GM18526 (cell line): ENCODE measurements around the gene ZNF217.

Experiments used
- POLR2A ChIP-seq: IDR thresholded peaks from 3 replicates; pipeline ENCODE4 v1.6.1; 2011; ENCODE audit not compliant: insufficient read length; ENCODE audit errors: extremely low read depth

ZNF217 gene

GRCh38 chr20:53623454-53624211 is 30.0 kb upstream of the ZNF217 start:
- TF ChIP-seq POLR2A = peak; percentile 44

GRCh38 chr20:53623134-53623453 is 29.5 kb upstream of the ZNF217 start:
- TF ChIP-seq POLR2A = no peak

DNA sequence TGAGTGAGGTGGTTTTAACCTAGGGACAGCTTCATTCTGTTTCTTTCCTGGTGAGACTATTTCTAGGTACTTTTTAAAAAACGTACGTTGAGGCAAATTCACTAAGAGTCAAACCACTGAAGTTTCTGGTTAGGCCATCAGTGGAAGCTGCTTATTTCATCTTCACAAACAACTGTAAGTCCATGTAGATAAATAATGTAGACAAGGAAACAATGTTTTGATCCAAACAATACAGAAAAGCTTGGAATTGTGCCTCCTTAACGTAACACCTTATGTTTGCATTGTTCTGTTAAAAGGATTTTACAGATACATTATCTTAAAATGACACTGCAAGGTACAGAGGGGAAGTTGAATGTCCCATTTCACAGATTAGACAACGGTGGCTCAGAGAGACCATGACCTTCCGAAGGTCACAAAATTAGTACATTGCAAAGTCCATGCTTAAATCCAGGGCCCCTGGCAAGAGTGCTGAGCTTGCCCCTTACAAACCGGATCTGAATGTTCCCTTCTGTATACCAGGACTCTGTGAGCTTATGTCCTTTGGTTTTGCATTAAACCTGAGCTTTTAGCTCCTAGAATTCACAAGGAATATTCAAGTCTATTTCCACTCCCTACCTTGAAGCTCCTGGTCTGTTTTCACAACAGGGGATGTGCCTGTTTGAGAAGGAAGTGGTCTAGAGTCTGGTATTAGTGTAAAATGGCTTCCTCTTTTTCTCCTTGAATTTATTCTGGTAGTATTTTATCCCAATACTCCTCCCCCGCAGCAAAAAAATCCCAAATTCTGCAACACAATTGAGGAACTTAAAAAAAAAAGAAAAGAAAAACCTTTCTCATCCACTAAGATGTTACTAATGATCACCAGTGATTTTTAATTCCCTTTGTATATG is 28.9 kb upstream of the ZNF217 start:
- no peak for TF ChIP-seq POLR2A

DNA sequence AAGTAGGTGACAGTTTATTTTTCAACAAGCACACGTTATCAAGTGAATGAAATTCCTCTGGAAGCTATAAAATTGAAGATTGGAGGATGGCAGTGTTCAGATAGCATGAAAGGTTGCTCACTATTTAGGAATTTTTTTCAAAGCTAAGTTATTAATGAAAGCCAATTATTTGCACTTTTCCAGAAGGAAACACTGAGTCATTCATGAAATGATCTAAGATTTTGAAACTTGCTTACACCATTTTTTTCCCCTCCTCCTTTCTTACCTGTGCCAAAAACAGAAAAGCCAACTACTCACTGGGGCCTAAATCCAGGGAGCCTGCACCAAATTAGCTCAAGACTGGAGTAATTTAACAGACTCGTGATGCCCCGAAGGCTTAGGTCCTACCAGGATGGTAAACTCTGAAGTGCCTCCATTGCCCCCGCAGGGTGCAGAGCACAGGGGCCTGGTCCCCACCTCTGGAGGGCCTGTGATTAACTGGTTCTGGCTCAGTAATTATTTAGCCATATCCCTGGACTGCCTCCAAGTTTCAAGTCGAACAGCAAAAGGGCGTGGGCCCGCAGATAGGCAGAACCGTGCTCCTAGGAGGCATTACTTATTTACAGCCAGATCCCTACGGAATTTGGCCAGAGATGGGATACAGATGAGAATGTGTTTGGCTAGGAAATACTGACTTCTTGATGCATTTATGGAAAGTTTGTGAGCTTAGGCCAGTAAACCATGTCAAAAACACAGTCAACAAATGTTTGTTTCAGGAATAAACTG is 28.0 kb upstream of the ZNF217 start:
- TF ChIP-seq POLR2A = no peak

DNA sequence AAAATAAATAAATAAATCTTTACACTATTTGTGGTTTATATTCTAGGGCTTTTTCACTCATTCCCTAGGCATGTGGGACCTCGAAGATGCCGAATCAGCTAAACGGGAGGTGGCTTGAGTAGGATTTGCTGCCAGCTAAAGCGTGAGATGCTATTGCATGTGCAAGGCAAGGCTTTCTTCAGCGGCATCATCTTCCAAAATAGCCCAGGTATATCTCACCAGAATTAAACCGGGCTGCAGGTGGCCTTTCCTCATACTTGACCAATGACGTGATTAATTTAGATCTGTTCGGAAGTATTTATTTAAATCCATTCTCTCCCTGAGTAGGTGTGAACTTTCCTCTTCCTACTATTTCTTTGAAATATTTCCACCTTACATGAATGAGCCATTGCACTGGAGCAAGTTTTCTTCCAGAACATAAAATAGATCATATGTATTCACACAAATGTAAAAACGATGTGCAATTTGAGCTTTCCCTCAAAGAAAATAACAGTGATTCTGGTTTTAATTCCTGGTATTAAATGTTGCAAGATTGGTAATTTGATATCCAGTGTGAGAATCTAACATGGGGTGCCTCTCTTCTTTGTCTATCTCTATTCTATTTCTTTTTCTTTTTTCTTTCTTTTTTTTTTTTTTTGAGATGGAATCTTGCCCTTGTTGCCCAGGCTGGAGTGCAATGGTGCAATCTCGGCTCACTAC is 24.3 kb upstream of the ZNF217 start:
- no peak for TF ChIP-seq POLR2A

- no peak for TF ChIP-seq POLR2A
Measured at GRCh38 chr20:53613748-53614147, 20.1 kb upstream of the ZNF217 start.

- TF ChIP-seq POLR2A = no peak
Measured at GRCh38 chr20:53611449-53611894, 17.8 kb upstream of the ZNF217 start.

- TF ChIP-seq POLR2A = no peak
Measured at GRCh38 chr20:53609491-53610445, 16.1 kb upstream of the ZNF217 start.

- TF ChIP-seq POLR2A = no peak
Measured at GRCh38 chr20:53608456-53609452, 15.1 kb upstream of the ZNF217 start.

- TF ChIP-seq POLR2A = no peak
Measured at GRCh38 chr20:53608071-53608455, 14.4 kb upstream of the ZNF217 start.

- no peak for TF ChIP-seq POLR2A
Measured at GRCh38 chr20:53606364-53606985, 12.8 kb upstream of the ZNF217 start.

GRCh38 chr20:53602661-53603060 is 9.0 kb upstream of the ZNF217 start:
- no peak for TF ChIP-seq POLR2A
